HEK293 (cell line): ENCODE data around the gene MATR3.

Experiments
- CTCF ChIA-PET: fragments of 350-600 bp; formaldehyde crosslinking; extraction: SDS; loops from one replicate; lab custom pipeline; 2021; ENCODE audit warnings: antibody characterized with exemption; lab: Yijun Ruan, JAX
- POLR2A ChIA-PET: fragments of 300-600 bp; formaldehyde crosslinking; extraction: SDS; loops from one replicate; lab custom pipeline; 2020; ENCODE audit warnings: antibody characterized with exemption, inconsistent platforms; lab: Yijun Ruan, JAX
- H3K27ac ChIP-seq: fragments of 200-500 bp; sonication (Bioruptor generic); 2 replicates; pipeline ENCODE4 v1.5.1; 2014; ENCODE audit warnings: low read depth, low read length, control low read depth, inconsistent platforms; ENCODE audit errors: extremely low read depth
- H3K36me3 ChIP-seq, 2 experiments: fragments of 200-500 bp in 1 of 2; sonication (Bioruptor generic) in 1 of 2; 1 replicate in 1 of 2; 2 replicates in 1 of 2; pipeline ENCODE4 v1.5.1; 2014 to 2017; ENCODE audit warnings: inconsistent platforms in 2 of 2, low read length in 2 of 2; ENCODE audit not compliant: control insufficient read depth in 2 of 2, insufficient read depth in 1 of 2
- H3K4me1 ChIP-seq: fragments of 200-500 bp; sonication (Bioruptor generic); 2 replicates; pipeline ENCODE4 v1.5.1; 2014; ENCODE audit warnings: mild to moderate bottlenecking, low read length, inconsistent platforms; ENCODE audit not compliant: control insufficient read depth, insufficient read depth
- H3K4me3 ChIP-seq: 2 replicates; pipeline ENCODE4 v1.5.1; 2011; ENCODE audit warnings: low read depth, mild to moderate bottlenecking, control low read depth, low read length, moderate library complexity
- H3K9me3 ChIP-seq: fragments of 200-500 bp; sonication (Bioruptor generic); 2 replicates; pipeline ENCODE4 v1.5.1; 2014; ENCODE audit warnings: low read depth, low read length, inconsistent platforms; ENCODE audit not compliant: control insufficient read depth, insufficient read depth
- BCL6B ChIP-seq: fragments of 450-650 bp; formaldehyde crosslinking; IDR thresholded peaks from 2 replicates; pipeline ENCODE4 v1.5.1; 2017; ENCODE audit warnings: missing biosample characterization, missing genetic modification characterization
- HOXA7 ChIP-seq: sonication (generic); formaldehyde crosslinking; IDR thresholded peaks from 2 replicates; pipeline ENCODE4 v1.8.1; 2022; ENCODE audit warnings: missing genetic modification reagents, borderline replicate concordance
- SCRT1 ChIP-seq: fragments of 450-650 bp; formaldehyde crosslinking; IDR thresholded peaks from 2 replicates; pipeline ENCODE4 v1.5.1; 2016; ENCODE audit warnings: missing biosample characterization, missing genetic modification characterization, borderline replicate concordance
- SCRT2 ChIP-seq: fragments of 450-650 bp; formaldehyde crosslinking; IDR thresholded peaks from 2 replicates; pipeline ENCODE4 v1.5.1; 2016; ENCODE audit warnings: missing biosample characterization, missing genetic modification characterization
- ZBTB6 ChIP-seq: fragments of 450-650 bp; formaldehyde crosslinking; IDR thresholded peaks from 2 replicates; pipeline ENCODE4 v1.5.1; 2017; ENCODE audit warnings: missing biosample characterization, missing genetic modification characterization
- ZFP3 ChIP-seq: fragments of 450-650 bp; formaldehyde crosslinking; IDR thresholded peaks from 2 replicates; pipeline ENCODE4 v1.5.1; 2016; ENCODE audit warnings: low read depth, missing biosample characterization, missing genetic modification characterization
- ZNF121 ChIP-seq: fragments of 450-650 bp; formaldehyde crosslinking; IDR thresholded peaks from 2 replicates; pipeline ENCODE4 v1.5.1; 2016; ENCODE audit warnings: missing biosample characterization, missing genetic modification characterization
- ZNF155 ChIP-seq: fragments of 450-650 bp; formaldehyde crosslinking; IDR thresholded peaks from 2 replicates; pipeline ENCODE4 v1.5.1; 2016; ENCODE audit warnings: missing biosample characterization, missing genetic modification characterization
- ZNF223 ChIP-seq: fragments of 450-650 bp; formaldehyde crosslinking; IDR thresholded peaks from 2 replicates; pipeline ENCODE4 v1.5.1; 2016; ENCODE audit warnings: missing biosample characterization, missing genetic modification characterization
- ZNF391 ChIP-seq: fragments of 450-650 bp; formaldehyde crosslinking; IDR thresholded peaks from 2 replicates; pipeline ENCODE4 v1.5.1; 2016; ENCODE audit warnings: low read depth, missing biosample characterization, missing genetic modification characterization, borderline replicate concordance
- ZNF518A ChIP-seq: fragments of 450-650 bp; formaldehyde crosslinking; conservative IDR thresholded peaks from 2 replicates; pipeline ENCODE4 v1.5.1; 2016; ENCODE audit warnings: low read depth, missing biosample characterization, missing genetic modification characterization
- ZNF596 ChIP-seq: fragments of 450-650 bp; IDR thresholded peaks from 2 replicates; pipeline ENCODE4 v1.5.0; 2018; ENCODE audit warnings: missing biosample characterization, mild to moderate bottlenecking, missing genetic modification characterization, moderate library complexity
- ZNF626 ChIP-seq: fragments of 450-650 bp; sonication (Bioruptor Pico); formaldehyde crosslinking; IDR thresholded peaks from 2 replicates; pipeline ENCODE4 v1.5.1; 2018; ENCODE audit warnings: missing biosample characterization, missing genetic modification characterization, inconsistent platforms
- ZNF629 ChIP-seq: fragments of 450-650 bp; formaldehyde crosslinking; IDR thresholded peaks from 2 replicates; pipeline ENCODE4 v1.5.1; 2017; ENCODE audit warnings: missing biosample characterization, missing genetic modification characterization
- ZNF701 ChIP-seq: fragments of 450-650 bp; formaldehyde crosslinking; IDR thresholded peaks from 2 replicates; pipeline ENCODE4 v1.5.1; 2016; ENCODE audit warnings: missing biosample characterization, missing genetic modification characterization
- ZNF785 ChIP-seq: fragments of 450-650 bp; formaldehyde crosslinking; IDR thresholded peaks from 2 replicates; pipeline ENCODE4 v1.5.1; 2016; ENCODE audit warnings: missing biosample characterization, missing genetic modification characterization
- ZNF791 ChIP-seq: fragments of 450-650 bp; formaldehyde crosslinking; IDR thresholded peaks from 2 replicates; pipeline ENCODE4 v1.5.1; 2016; ENCODE audit warnings: missing biosample characterization, missing genetic modification characterization
- ZNF843 ChIP-seq: fragments of 450-650 bp; formaldehyde crosslinking; IDR thresholded peaks from 2 replicates; pipeline ENCODE4 v1.5.1; 2016; ENCODE audit warnings: missing biosample characterization, missing genetic modification characterization
- ZSCAN18 ChIP-seq: fragments of 450-650 bp; formaldehyde crosslinking; IDR thresholded peaks from 2 replicates; pipeline ENCODE4 v1.5.1; 2016; ENCODE audit warnings: missing biosample characterization, missing genetic modification characterization

MATR3 gene

GRCh38 chr5:139248826-139249453 lies 44.6 kb upstream of the MATR3 start:
- Histone ChIP-seq H3K4me1 (peaks cover 13% of the 10 kb centered on the region), H3K9me3 (no peaks in the 10 kb centered on the region), H3K36me3 (no peaks in the 10 kb centered on the region), H3K4me3 (no peak overlapping the region), H3K27ac (no peak overlapping the region)
- TF ChIP-seq ZNF121 (tag by site-specific recombination) (peak; percentile 62; the same call in 1 of the 2 replicates), HOXA7 (CRISPR knock-in tag) (no peak), ZBTB6 (peak; percentile 63; the same call in 1 of the 2 replicates)
- ChIA-PET CTCF (interaction anchor here (0.6 kb wide), 1 partner anchor 89 kb away, joined by 4 read pairs; no protein-coding TSS in a partner anchor), POLR2A (interaction anchor here (0.6 kb wide), 1 partner anchor 441 kb away, joined by 3 read pairs; no protein-coding TSS in a partner anchor)

- POLR2A ChIA-PET = no interaction called here
- H3K9me3 ChIP-seq = no peaks in the 10 kb centered on the region
- H3K36me3 ChIP-seq = no peaks in the 10 kb centered on the region
- no peak overlapping the region for H3K27ac ChIP-seq
- CTCF ChIA-PET = interaction anchor here (0.8 kb wide), 2 partner anchors 45 to 160 kb away, joined by 3 read pairs; no protein-coding TSS in a partner anchor
- peaks cover 13% of the 10 kb centered on the region for H3K4me1 ChIP-seq
- no peak for TF ChIP-seq ZNF791 (tag by site-specific recombination)
- TF ChIP-seq ZNF629 (tag by site-specific recombination) = no peak
- TF ChIP-seq ZNF785 (tag by site-specific recombination) = no peak
- no peak for TF ChIP-seq ZNF843
- no peak for TF ChIP-seq SCRT1
- TF ChIP-seq ZNF155 (tag by site-specific recombination) = no peak
- TF ChIP-seq ZNF518A (tag by site-specific recombination) = no peak
- TF ChIP-seq ZBTB6 = no peak
- no peak for TF ChIP-seq ZFP3 (tag by site-specific recombination)
- no peak for TF ChIP-seq SCRT2 (tag by site-specific recombination)
- TF ChIP-seq ZSCAN18 = no peak
- no peak for TF ChIP-seq ZNF391
- no peak for TF ChIP-seq BCL6B (tag by site-specific recombination)
- TF ChIP-seq ZNF223 (tag by site-specific recombination) = no peak
- no peak for TF ChIP-seq ZNF626 (tag by site-specific recombination)
- TF ChIP-seq ZNF596 = no peak
- no peak for TF ChIP-seq ZNF701 (tag by site-specific recombination)
- no peak overlapping the region for H3K4me3 ChIP-seq
These were observed 42.3 kb upstream of the MATR3 start for GRCh38 chr5:139251281-139251687.
